Endodermal cell (in vitro differentiated cells): Measurements from ENCODE around the gene HECW1. TPM values are rescaled to one million over a fixed set of nuclear protein-coding genes. Genes with fewer than 3 reads are reported as not detected.

Source experiments
- DNase-seq: peaks from one replicate; pipeline ENCODE4 v3.0.0-alpha.2; 2017
- H3K27ac ChIP-seq: 2 replicates; pipeline ENCODE4 v1.5.1; 2013; ENCODE audit warnings: mild to moderate bottlenecking, low read depth, low read length, moderate library complexity
- H3K27me3 ChIP-seq: 2 replicates; pipeline ENCODE4 v1.6.1; 2013; ENCODE audit warnings: mild to moderate bottlenecking, low read length, moderate library complexity; ENCODE audit not compliant: insufficient read depth, control insufficient read depth, poor library complexity, severe bottlenecking
- H3K36me3 ChIP-seq: 2 replicates; pipeline ENCODE4 v1.7.0; 2013; ENCODE audit warnings: mild to moderate bottlenecking, low read length, moderate library complexity; ENCODE audit not compliant: control insufficient read depth, insufficient read depth
- H3K4me1 ChIP-seq: one replicate; pipeline ENCODE4 v1.7.0; 2013; ENCODE audit warnings: low read length; ENCODE audit not compliant: control insufficient read depth, insufficient read depth
- H3K4me3 ChIP-seq: 2 replicates; pipeline ENCODE4 v1.5.1; 2013; ENCODE audit warnings: mild to moderate bottlenecking, low read length, moderate library complexity
- H3K9ac ChIP-seq: 2 replicates; pipeline ENCODE4 v1.6.1; 2013; ENCODE audit warnings: mild to moderate bottlenecking, low read length, moderate library complexity; ENCODE audit not compliant: poor library complexity, severe bottlenecking; ENCODE audit errors: extremely low read depth
- H3K9me3 ChIP-seq: 2 replicates; pipeline ENCODE4 v1.6.1; 2013; ENCODE audit warnings: mild to moderate bottlenecking, low read length, moderate library complexity; ENCODE audit not compliant: control insufficient read depth
- H3K27ac Mint-ChIP-seq: 2 replicates; pipeline ENCODE4 v1.8.0; 2020; ENCODE audit warnings: mixed read lengths
- H3K27me3 Mint-ChIP-seq: 2 replicates; pipeline ENCODE4 v1.8.0; 2021; ENCODE audit warnings: mild to moderate bottlenecking, mixed read lengths; ENCODE audit not compliant: insufficient read depth
- H3K36me3 Mint-ChIP-seq: 2 replicates; pipeline ENCODE4 v1.8.0; 2020; ENCODE audit warnings: low read depth, mixed read lengths
- H3K4me1 Mint-ChIP-seq: 2 replicates; pipeline ENCODE4 v1.8.0; 2020; ENCODE audit warnings: mixed read lengths
- H3K4me3 Mint-ChIP-seq: 2 replicates; pipeline ENCODE4 v1.8.0; 2020; ENCODE audit warnings: mild to moderate bottlenecking, moderate library complexity, mixed read lengths
- H3K9me3 Mint-ChIP-seq: 2 replicates; pipeline ENCODE4 v1.8.0; 2020; ENCODE audit warnings: mild to moderate bottlenecking, mixed read lengths
- CTCF ChIP-seq: fragments of 200-600 bp; sonication (generic); conservative IDR thresholded peaks from 2 replicates; pipeline ENCODE4 v1.5.0; 2021; ENCODE audit warnings: antibody characterized with exemption, mild to moderate bottlenecking
- WGBS, 2 experiments: methylation state at CpG; one replicate each; pipeline versions ENCODE4 v1.1.5 to v1.1.7; 2013; ENCODE audit warnings: missing lambda C conversion rate in 2 of 2, mixed read lengths in 1 of 2; ENCODE audit not compliant: insufficient coverage in 1 of 2, insufficient read length in 1 of 2; 5-methylcytosine and 5-hydroxymethylcytosine counted together
- total RNA-seq, 2 donors: library from RNA; stranded (reverse); fragmentation: NEBNext Ultra II Directional in 1 of 2; extraction: Animal tissue kit (Norgen Biotek cat#: 25700) in 1 of 2; gene quantifications; 2 replicates in 1 of 2; 3 replicates in 1 of 2; pipeline ENCODE4 v1.2.1, GENCODE V29; 2021

Gene HECW1
- total RNA-seq, 2 donors from 2014 or later = 4.6 to 12.0 TPM

- H3K4me3 Mint-ChIP-seq = no peak overlapping the region
- no peak overlapping the region for H3K27ac Mint-ChIP-seq
- TF ChIP-seq CTCF = no peak
These were observed 367.1 kb downstream of the HECW1 start for GRCh38 chr7:43479543-43479942.

GRCh38 chr7:43480581-43480980 lies 368.1 kb downstream of the HECW1 start:
- no peaks in the 10 kb centered on the region for H3K4me1 ChIP-seq
- no peaks in the 10 kb centered on the region for H3K27me3 ChIP-seq
- no peak overlapping the region for H3K4me3 ChIP-seq
- H3K9me3 ChIP-seq = no peaks in the 10 kb centered on the region
- H3K9ac ChIP-seq = no peak overlapping the region
- TF ChIP-seq CTCF = no peak
- Mint-ChIP-seq H3K27me3 (peaks cover 2% of the 10 kb centered on the region), H3K4me3 (no peak overlapping the region), H3K9me3 (peaks cover 11% of the 10 kb centered on the region), H3K36me3 (peaks cover 4% of the 10 kb centered on the region), H3K27ac (no peak overlapping the region), H3K4me1 (peaks cover 15% of the 10 kb centered on the region)
- no peaks in the 10 kb centered on the region for H3K36me3 ChIP-seq
- no peak for DNase-seq
- WGBS, 2 experiments = 97 to 100% methylated on average over 1 to 3 of the region's 4 CpGs
- H3K27ac ChIP-seq = no peak overlapping the region

More at GRCh38 chr7:43479543-43479942, 367.1 kb downstream of the HECW1 start:
- H3K9ac ChIP-seq = no peak overlapping the region
- WGBS, 2 experiments = 93 to 98% methylated on average over 13 to 14 of the region's 14 CpGs
- Mint-ChIP-seq H3K9me3 (peaks cover 11% of the 10 kb centered on the region), H3K27me3 (peaks cover 2% of the 10 kb centered on the region), H3K4me1 (peaks cover 10% of the 10 kb centered on the region), H3K36me3 (peaks cover 4% of the 10 kb centered on the region)
- no peak overlapping the region for H3K27ac ChIP-seq
- no peaks in the 10 kb centered on the region for H3K36me3 ChIP-seq
- no peaks in the 10 kb centered on the region for H3K9me3 ChIP-seq
- no peak for DNase-seq
- no peaks in the 10 kb centered on the region for H3K27me3 ChIP-seq
- H3K4me1 ChIP-seq = no peaks in the 10 kb centered on the region
- H3K4me3 ChIP-seq = no peak overlapping the region

GRCh38 chr7:43481902-43482678 lies 369.6 kb downstream of the HECW1 start:
- no peak for DNase-seq
- Mint-ChIP-seq H3K27ac (no peak overlapping the region), H3K4me1 (peaks cover 19% of the 10 kb centered on the region)

More at GRCh38 chr7:43481902-43482678, 369.6 kb downstream of the HECW1 start:
- Mint-ChIP-seq H3K4me3 (no peak overlapping the region), H3K27me3 (peaks cover 2% of the 10 kb centered on the region), H3K36me3 (peaks cover 4% of the 10 kb centered on the region), H3K9me3 (peaks cover 11% of the 10 kb centered on the region)
- Histone ChIP-seq H3K36me3 (no peaks in the 10 kb centered on the region), H3K4me1 (no peaks in the 10 kb centered on the region), H3K4me3 (no peak overlapping the region), H3K27me3 (no peaks in the 10 kb centered on the region), H3K9me3 (no peaks in the 10 kb centered on the region), H3K27ac (no peak overlapping the region), H3K9ac (no peak overlapping the region)
- 95% methylated on average over 2 to 8 of the region's 8 CpGs for WGBS, 2 experiments
- no peak for TF ChIP-seq CTCF
